Measurements from ENCODE around the gene DUOXA2.

DUOXA2 gene

GRCh38 chr15:45112143-45112590 is 2.0 kb upstream of the DUOXA2 start:
- H3K27me3 ChIP-seq (ENCODE audit: control insufficient read depth, insufficient read depth, low read length) = peaks cover 86% of the 10 kb centered on the region
- peak overlapping the region; percentile 50 for H3K4me3 ChIP-seq (ENCODE audit: low read length)
- H3K36me3 ChIP-seq (ENCODE audit: control insufficient read depth, low read depth, low read length) = no peaks in the 10 kb centered on the region
- H3K27ac ChIP-seq (ENCODE audit: low read length) = no peak overlapping the region
- H3K9ac ChIP-seq (ENCODE audit: low read length) = no peak overlapping the region
- no peaks in the 10 kb centered on the region for H3K9me3 ChIP-seq (ENCODE audit: control insufficient read depth, low read depth, low read length)
- peaks cover 11% of the 10 kb centered on the region for H3K4me1 ChIP-seq (ENCODE audit: control insufficient read depth, low read depth, low read length)

DNA sequence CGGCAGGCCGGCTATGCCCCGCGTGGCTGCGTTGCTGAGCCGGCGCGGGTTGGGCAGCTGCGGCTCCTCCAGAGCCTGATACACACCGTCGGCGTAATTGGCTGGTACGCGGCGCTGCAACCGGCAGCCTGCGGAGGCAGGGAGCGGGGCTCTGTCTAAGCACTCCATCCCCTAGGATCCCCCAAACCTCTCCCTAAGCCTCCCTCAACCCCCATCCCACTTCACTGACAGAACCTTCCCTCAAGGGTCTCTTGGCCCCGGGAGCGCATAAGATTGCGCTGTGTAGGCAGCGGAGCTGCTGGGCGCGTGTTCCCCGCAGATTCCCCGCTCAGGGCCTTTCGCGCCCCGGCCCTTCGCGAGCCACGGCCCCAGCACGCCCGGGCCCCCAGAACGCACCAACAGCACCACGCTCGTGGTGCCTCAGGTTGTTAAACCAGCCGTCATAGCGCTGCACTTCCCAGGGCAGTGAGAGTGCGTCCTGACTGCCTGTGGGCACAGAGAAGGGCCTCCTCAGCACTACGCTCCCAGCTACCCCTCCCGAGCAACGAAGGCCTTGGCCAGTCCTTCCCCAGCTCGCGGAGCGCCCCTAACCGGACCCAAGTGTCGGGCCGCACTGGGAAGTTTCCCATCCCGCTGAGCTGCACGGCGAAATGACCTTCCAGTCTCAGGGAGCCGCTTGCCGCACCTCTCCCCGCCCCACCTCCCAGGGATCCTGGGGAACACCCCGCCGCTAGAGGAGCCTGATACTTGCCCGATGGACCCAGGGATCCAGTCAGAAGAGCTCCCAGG is 1.3 kb upstream of the DUOXA2 start:
- H3K27me3 ChIP-seq (ENCODE audit: control insufficient read depth, insufficient read depth, low read length) = peaks cover 93% of the 10 kb centered on the region
- no peaks in the 10 kb centered on the region for H3K36me3 ChIP-seq (ENCODE audit: control insufficient read depth, low read depth, low read length)
- H3K4me1 ChIP-seq (ENCODE audit: control insufficient read depth, low read depth, low read length) = peaks cover 11% of the 10 kb centered on the region
- H3K27ac ChIP-seq (ENCODE audit: low read length) = no peak overlapping the region
- H3K9me3 ChIP-seq (ENCODE audit: control insufficient read depth, low read depth, low read length) = no peaks in the 10 kb centered on the region
- peak overlapping the region; percentile 50 for H3K4me3 ChIP-seq (ENCODE audit: low read length)
- H3K9ac ChIP-seq (ENCODE audit: low read length) = no peak overlapping the region

DNA sequence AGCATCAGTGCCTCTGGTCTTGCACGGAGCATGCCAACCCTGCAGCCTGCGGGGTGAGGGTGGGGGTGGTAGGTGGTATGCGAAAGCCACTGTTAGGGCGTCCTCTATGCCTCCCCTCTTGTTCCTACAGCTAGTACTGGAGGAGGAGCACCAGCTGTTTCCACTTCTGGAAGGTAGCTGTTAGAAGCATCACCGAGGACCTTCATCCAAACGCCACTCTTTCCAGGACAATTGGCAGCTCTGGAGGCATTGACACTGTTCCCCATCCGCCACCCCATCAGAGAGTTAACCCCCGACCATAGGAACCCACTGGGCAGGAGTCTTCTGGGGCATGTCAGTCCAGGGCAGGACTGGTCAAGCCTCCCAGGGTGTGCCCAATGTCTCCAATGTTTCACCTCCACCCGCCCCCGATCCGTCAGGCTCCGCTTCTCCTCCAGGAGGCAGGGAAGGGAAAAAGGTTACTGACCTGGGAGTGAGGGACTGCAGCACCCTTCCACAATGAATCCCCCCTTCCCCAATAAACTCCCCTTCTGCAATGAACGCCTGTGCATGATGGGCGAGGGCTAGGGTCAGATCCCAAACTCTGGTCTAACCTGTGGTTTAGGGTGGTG is 641 bp upstream of the DUOXA2 start:
- H3K27ac ChIP-seq (ENCODE audit: low read length) = no peak overlapping the region

GRCh38 chr15:45114751-45115085 is 592 bp downstream of the DUOXA2 start:
- H3K36me3 ChIP-seq (ENCODE audit: control insufficient read depth, low read depth, low read length) = no peaks in the 10 kb centered on the region
- H3K4me3 ChIP-seq (ENCODE audit: low read length) = no peak overlapping the region
- H3K27me3 ChIP-seq (ENCODE audit: control insufficient read depth, insufficient read depth, low read length) = peaks cover 99% of the 10 kb centered on the region

More for the DNA sequence above, 641 bp upstream of the DUOXA2 start:
- H3K9ac ChIP-seq (ENCODE audit: low read length) = no peak overlapping the region
- H3K4me3 ChIP-seq (ENCODE audit: low read length) = peak overlapping the region; percentile 50
- peaks cover 11% of the 10 kb centered on the region for H3K4me1 ChIP-seq (ENCODE audit: control insufficient read depth, low read depth, low read length)
- H3K36me3 ChIP-seq (ENCODE audit: control insufficient read depth, low read depth, low read length) = no peaks in the 10 kb centered on the region
- H3K9me3 ChIP-seq (ENCODE audit: control insufficient read depth, low read depth, low read length) = no peaks in the 10 kb centered on the region
- H3K27me3 ChIP-seq (ENCODE audit: control insufficient read depth, insufficient read depth, low read length) = peaks cover 100% of the 10 kb centered on the region

DNA sequence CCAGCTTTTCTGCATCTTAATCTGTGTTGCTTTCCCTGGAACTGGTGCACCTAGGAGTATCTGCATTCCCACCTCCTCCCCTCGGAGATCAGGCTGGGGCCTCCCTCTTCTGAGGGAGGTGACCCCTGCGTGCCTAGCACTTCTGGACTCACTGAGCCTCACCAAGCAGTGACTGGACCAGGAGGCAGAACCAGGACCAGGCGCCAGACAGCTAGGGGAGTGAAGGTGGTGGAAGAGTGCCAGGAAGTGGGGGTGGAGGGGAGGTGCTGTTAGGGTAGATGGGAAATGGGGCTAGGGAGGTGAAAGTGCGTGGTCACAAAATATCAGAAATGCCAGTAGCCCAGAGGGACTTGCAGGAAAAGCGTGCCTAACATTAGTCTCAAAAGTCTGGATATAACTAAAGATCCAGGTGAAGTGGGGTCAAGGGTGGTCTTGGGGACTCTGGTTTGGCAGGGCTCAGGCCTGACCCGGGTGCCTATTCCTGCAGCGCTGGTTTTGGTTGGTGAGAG is 1.2 kb downstream of the DUOXA2 start:
- Histone ChIP-seq H3K36me3 (ENCODE audit: control insufficient read depth, low read depth, low read length) (no peaks in the 10 kb centered on the region), H3K9me3 (ENCODE audit: control insufficient read depth, low read depth, low read length) (no peaks in the 10 kb centered on the region), H3K4me3 (ENCODE audit: low read length) (no peak overlapping the region), H3K27ac (ENCODE audit: low read length) (no peak overlapping the region), H3K4me1 (ENCODE audit: control insufficient read depth, low read depth, low read length) (peaks cover 11% of the 10 kb centered on the region), H3K27me3 (ENCODE audit: control insufficient read depth, insufficient read depth, low read length) (peaks cover 95% of the 10 kb centered on the region), H3K9ac (ENCODE audit: low read length) (no peak overlapping the region)

More at GRCh38 chr15:45114751-45115085, 592 bp downstream of the DUOXA2 start:
- Histone ChIP-seq H3K9ac (ENCODE audit: low read length) (no peak overlapping the region), H3K4me1 (ENCODE audit: control insufficient read depth, low read depth, low read length) (peaks cover 11% of the 10 kb centered on the region), H3K9me3 (ENCODE audit: control insufficient read depth, low read depth, low read length) (no peaks in the 10 kb centered on the region), H3K27ac (ENCODE audit: low read length) (no peak overlapping the region)

DNA sequence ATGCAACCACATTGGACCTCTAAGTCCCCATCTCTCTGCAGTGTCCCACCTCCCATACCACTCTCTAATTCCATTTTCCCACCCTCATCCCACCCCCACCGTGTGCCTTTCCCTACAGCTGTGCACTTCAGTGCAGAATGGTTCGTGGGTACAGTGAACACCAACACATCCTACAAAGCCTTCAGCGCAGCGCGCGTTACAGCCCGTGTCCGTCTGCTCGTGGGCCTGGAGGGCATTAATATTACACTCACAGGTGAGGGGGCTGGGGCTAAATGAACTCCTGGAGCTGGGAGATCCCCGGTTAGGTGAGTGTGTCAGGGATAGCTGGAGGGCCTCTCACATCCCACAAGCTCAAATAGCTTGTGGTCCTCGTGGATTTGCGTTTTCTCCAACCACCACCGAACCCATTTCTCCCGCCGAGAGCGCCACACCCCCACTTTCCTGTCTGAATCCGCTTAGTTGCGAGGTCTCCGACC is 1.9 kb downstream of the DUOXA2 start:
- Histone ChIP-seq H3K9ac (ENCODE audit: low read length) (no peak overlapping the region), H3K4me1 (ENCODE audit: control insufficient read depth, low read depth, low read length) (peaks cover 11% of the 10 kb centered on the region), H3K27me3 (ENCODE audit: control insufficient read depth, insufficient read depth, low read length) (peaks cover 95% of the 10 kb centered on the region), H3K9me3 (ENCODE audit: control insufficient read depth, low read depth, low read length) (no peaks in the 10 kb centered on the region), H3K4me3 (ENCODE audit: low read length) (no peak overlapping the region), H3K27ac (ENCODE audit: low read length) (no peak overlapping the region), H3K36me3 (ENCODE audit: control insufficient read depth, low read depth, low read length) (no peaks in the 10 kb centered on the region)

- no peak overlapping the region for H3K9ac ChIP-seq (ENCODE audit: low read length)
- peaks cover 90% of the 10 kb centered on the region for H3K27me3 ChIP-seq (ENCODE audit: control insufficient read depth, insufficient read depth, low read length)
- H3K4me3 ChIP-seq (ENCODE audit: low read length) = no peak overlapping the region
- H3K36me3 ChIP-seq (ENCODE audit: control insufficient read depth, low read depth, low read length) = no peaks in the 10 kb centered on the region
- no peaks in the 10 kb centered on the region for H3K9me3 ChIP-seq (ENCODE audit: control insufficient read depth, low read depth, low read length)
- no peak overlapping the region for H3K27ac ChIP-seq (ENCODE audit: low read length)
- peaks cover 11% of the 10 kb centered on the region for H3K4me1 ChIP-seq (ENCODE audit: control insufficient read depth, low read depth, low read length)
Observed at GRCh38 chr15:45116482-45117307, 2.6 kb downstream of the DUOXA2 start.

GRCh38 chr15:45117308-45118130 is 3.4 kb downstream of the DUOXA2 start:
- H3K4me3 ChIP-seq (ENCODE audit: low read length) = peak overlapping the region; percentile 31
- peaks cover 82% of the 10 kb centered on the region for H3K27me3 ChIP-seq (ENCODE audit: control insufficient read depth, insufficient read depth, low read length)
- no peak overlapping the region for H3K9ac ChIP-seq (ENCODE audit: low read length)
- no peaks in the 10 kb centered on the region for H3K9me3 ChIP-seq (ENCODE audit: control insufficient read depth, low read depth, low read length)
- no peak overlapping the region for H3K27ac ChIP-seq (ENCODE audit: low read length)
- H3K36me3 ChIP-seq (ENCODE audit: control insufficient read depth, low read depth, low read length) = no peaks in the 10 kb centered on the region
- H3K4me1 ChIP-seq (ENCODE audit: control insufficient read depth, low read depth, low read length) = peaks cover 11% of the 10 kb centered on the region

DNA sequence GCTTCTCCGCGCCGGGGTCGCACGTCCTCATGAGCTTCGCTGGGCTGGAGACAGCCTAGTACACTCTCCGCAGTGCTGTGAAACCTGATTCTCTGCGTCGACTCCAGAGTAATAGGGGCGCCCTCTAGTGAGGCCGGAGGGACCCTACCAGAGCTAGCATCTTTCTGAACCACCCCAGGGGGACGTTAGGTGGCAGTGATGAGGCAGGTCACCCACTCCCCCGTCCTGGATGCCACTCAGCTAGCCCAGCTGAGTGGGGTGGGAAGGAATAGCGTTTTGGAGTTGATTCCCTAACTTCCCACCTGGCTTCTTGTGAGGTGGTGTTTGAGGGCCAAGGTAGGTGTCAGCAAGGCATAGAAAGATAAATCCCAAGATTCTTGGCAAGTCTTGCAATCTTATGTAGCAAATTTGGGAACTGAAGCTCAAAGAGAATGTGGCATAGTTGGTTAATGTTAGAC is 4.0 kb downstream of the DUOXA2 start:
- H3K27me3 ChIP-seq (ENCODE audit: control insufficient read depth, insufficient read depth, low read length) = peaks cover 82% of the 10 kb centered on the region
- H3K4me3 ChIP-seq (ENCODE audit: low read length) = peak overlapping the region; percentile 31
- no peaks in the 10 kb centered on the region for H3K36me3 ChIP-seq (ENCODE audit: control insufficient read depth, low read depth, low read length)

GRCh38 chr15:45118996-45119395 is 4.9 kb downstream of the DUOXA2 start:
- no peaks in the 10 kb centered on the region for H3K9me3 ChIP-seq (ENCODE audit: control insufficient read depth, low read depth, low read length)
- peaks cover 4% of the 10 kb centered on the region for H3K4me1 ChIP-seq (ENCODE audit: control insufficient read depth, low read depth, low read length)
- H3K27me3 ChIP-seq (ENCODE audit: control insufficient read depth, insufficient read depth, low read length) = peaks cover 82% of the 10 kb centered on the region
- H3K4me3 ChIP-seq (ENCODE audit: low read length) = no peak overlapping the region
- H3K9ac ChIP-seq (ENCODE audit: low read length) = no peak overlapping the region
- no peaks in the 10 kb centered on the region for H3K36me3 ChIP-seq (ENCODE audit: control insufficient read depth, low read depth, low read length)
- no peak overlapping the region for H3K27ac ChIP-seq (ENCODE audit: low read length)

More for the DNA sequence above, 4.0 kb downstream of the DUOXA2 start:
- Histone ChIP-seq H3K9me3 (ENCODE audit: control insufficient read depth, low read depth, low read length) (no peaks in the 10 kb centered on the region), H3K27ac (ENCODE audit: low read length) (no peak overlapping the region), H3K4me1 (ENCODE audit: control insufficient read depth, low read depth, low read length) (peaks cover 11% of the 10 kb centered on the region), H3K9ac (ENCODE audit: low read length) (no peak overlapping the region)
